HCT116 (cell line): Measurements from ENCODE around the gene CD9. TPM values are rescaled to one million over a fixed set of nuclear protein-coding genes. Genes with fewer than 3 reads are reported as not detected.

Source experiments
- ATAC-seq: fragments of 200-7000 bp; cut with Tn5 transposase; 2 replicates; pipeline ENCODE4 v1.9.1; 2020; ENCODE audit warnings: mild to moderate bottlenecking, moderate library complexity
- BruUV-seq: library from RNA; stranded (reverse); fragments of 400-500 nt; replicated peaks from 2 replicates; lab custom pipeline; 2021; lab: Mats Ljungman, UMichigan
- CTCF ChIA-PET: fragments of 300-600 bp; sonication (Branson Sonifier 250); formaldehyde crosslinking; loops from one replicate; lab custom pipeline; 2021; ENCODE audit warnings: antibody characterized with exemption; lab: Charles Lee
- POLR2A ChIA-PET: fragments of 300-600, 350-600 bp; sonication (Branson Sonifier 250); formaldehyde crosslinking; loops from one replicate; lab custom pipeline; 2021; ENCODE audit warnings: antibody characterized with exemption; lab: Charles Lee
- RAD21 ChIA-PET, 2 experiments: fragments of 300-600 bp; sonication (Branson Sonifier 250); formaldehyde crosslinking; loops; one replicate each; lab custom pipeline; 2023; ENCODE audit warnings: low total read pairs in 2 of 2; ENCODE audit not compliant: uncharacterized antibody in 2 of 2, unreplicated experiment in 2 of 2, low non-redundant PET in 1 of 2; lab: Charles Lee
- DNase-seq: peaks from one replicate; pipeline ENCODE4 v3.0.0-alpha.2; 2010; ENCODE audit warnings: low read depth, low spot score
- H2AFZ ChIP-seq: fragments of 200-600 bp; shearing (Covaris generic), sonication (generic); 2 replicates; pipeline ENCODE4 v1.6.1; 2017; ENCODE audit warnings: low read depth, mixed run types, mixed read lengths, antibody characterized with exemption, low read length; ENCODE audit not compliant: poor library complexity, severe bottlenecking
- H3K27ac ChIP-seq: 2 replicates; pipeline ENCODE4 v1.5.1; 2012; ENCODE audit warnings: low read depth, low read length
- H3K27me3 ChIP-seq: fragments of 200-600 bp; sonication (generic); 2 replicates; pipeline ENCODE4 v1.6.1; 2016; ENCODE audit warnings: mixed run types, low read length, mixed read lengths; ENCODE audit not compliant: insufficient read depth
- H3K36me3 ChIP-seq, 2 experiments: fragments of 200-500 bp in 1 of 2; fragments of 200-600 bp in 1 of 2; sonication (Bioruptor generic) in 1 of 2; sonication (generic) in 1 of 2; 2 replicates each; pipeline versions ENCODE4 v1.5.1 to v1.6.1; 2014 to 2016; ENCODE audit warnings: low read length in 2 of 2, inconsistent platforms in 1 of 2, mixed read lengths in 1 of 2, mixed run types in 1 of 2; ENCODE audit not compliant: insufficient read depth in 2 of 2, control insufficient read depth in 1 of 2
- H3K4me1 ChIP-seq, 2 experiments: fragments of 200-600 bp in 1 of 2; sonication (generic) in 1 of 2; 2 replicates each; pipeline versions ENCODE4 v1.5.1 to v1.6.1; 2012 to 2017; ENCODE audit warnings: low read length in 2 of 2, inconsistent platforms in 1 of 2, mild to moderate bottlenecking in 1 of 2, mixed read lengths in 1 of 2, mixed run types in 1 of 2, moderate library complexity in 1 of 2; ENCODE audit not compliant: insufficient read depth in 2 of 2, control insufficient read depth in 1 of 2
- H3K4me2 ChIP-seq: fragments of 200-600 bp; sonication (generic); 2 replicates; pipeline ENCODE4 v1.6.1; 2017; ENCODE audit warnings: mixed run types, low read length, mixed read lengths
- H3K4me3 ChIP-seq, 2 experiments: fragments of 200-600 bp in 1 of 2; sonication (generic) in 1 of 2; replicated peaks in 1 of 2; 2 replicates each; pipeline ENCODE4 v1.5.1; 2011 to 2016; ENCODE audit warnings: low read length in 2 of 2, control low read depth in 1 of 2, low read depth in 1 of 2, mild to moderate bottlenecking in 1 of 2, mixed read lengths in 1 of 2, mixed run types in 1 of 2
- H3K79me2 ChIP-seq: fragments of 200-600 bp; sonication (generic); 2 replicates; pipeline ENCODE4 v1.6.1; 2017; ENCODE audit warnings: mild to moderate bottlenecking, mixed run types, low read length, moderate library complexity, mixed read lengths; ENCODE audit not compliant: insufficient read depth
- H3K9ac ChIP-seq: fragments of 200-600 bp; sonication (generic); 2 replicates; pipeline ENCODE4 v1.6.1; 2016; ENCODE audit warnings: low read length, mixed read lengths
- H3K9me2 ChIP-seq: fragments of 200-600 bp; sonication (generic), shearing (Covaris generic); 2 replicates; pipeline ENCODE4 v1.6.1; 2017; ENCODE audit warnings: mixed run types, mild to moderate bottlenecking, moderate library complexity; ENCODE audit not compliant: insufficient read depth
- H3K9me3 ChIP-seq, 2 experiments: fragments of 200-500 bp in 1 of 2; fragments of 200-600 bp in 1 of 2; sonication (Bioruptor generic) in 1 of 2; sonication (generic) in 1 of 2; 2 replicates each; pipeline ENCODE4 v1.6.1; 2014 to 2017; ENCODE audit warnings: low read length in 2 of 2, mixed read lengths in 2 of 2, inconsistent platforms in 1 of 2, low read depth in 1 of 2, mild to moderate bottlenecking in 1 of 2, mixed run types in 1 of 2, moderate library complexity in 1 of 2; ENCODE audit not compliant: control insufficient read depth in 1 of 2, insufficient read depth in 1 of 2
- H4K20me1 ChIP-seq: fragments of 200-600 bp; sonication (generic), shearing (Covaris generic); 2 replicates; pipeline ENCODE4 v1.6.1; 2017; ENCODE audit warnings: mixed run types, mild to moderate bottlenecking, moderate library complexity; ENCODE audit not compliant: insufficient read depth
- CBX3 ChIP-seq: IDR thresholded peaks from 2 replicates; pipeline ENCODE4 v1.6.1; 2012; ENCODE audit warnings: low read depth
- CEBPB ChIP-seq: IDR thresholded peaks from 2 replicates; pipeline ENCODE4 v1.6.1; 2012; ENCODE audit warnings: low read depth
- ELF1 ChIP-seq: IDR thresholded peaks from 2 replicates; pipeline ENCODE4 v1.6.1; 2012; ENCODE audit warnings: low read depth, borderline replicate concordance
- EZH2 ChIP-seq: fragments of 200-600 bp; sonication (generic); IDR thresholded peaks from 2 replicates; pipeline ENCODE4 v1.6.1; 2017; ENCODE audit warnings: antibody characterized with exemption, mixed run types
- EZH2phosphoT487 ChIP-seq: fragments of 200-600 bp; IDR thresholded peaks from 2 replicates; pipeline ENCODE4 v1.6.1; 2018; ENCODE audit warnings: antibody characterized with exemption, borderline replicate concordance
- FOSL1 ChIP-seq: IDR thresholded peaks from 2 replicates; pipeline ENCODE4 v1.6.1; 2012; ENCODE audit warnings: low read depth
- MAX ChIP-seq: IDR thresholded peaks from 2 replicates; pipeline ENCODE4 v1.6.1; 2012
- POLR2A ChIP-seq: IDR thresholded peaks from 2 replicates; pipeline ENCODE4 v1.7.0; 2011; ENCODE audit warnings: borderline replicate concordance; ENCODE audit not compliant: insufficient read depth, insufficient read length; ENCODE audit errors: extremely low read depth
- POLR2AphosphoS5 ChIP-seq: IDR thresholded peaks from 2 replicates; pipeline ENCODE4 v1.6.1; 2011; ENCODE audit warnings: mild to moderate bottlenecking, low read depth, low read length, moderate library complexity
- RAD21 ChIP-seq: IDR thresholded peaks from 2 replicates; pipeline ENCODE4 v1.6.1; 2012; ENCODE audit warnings: low read depth, mild to moderate bottlenecking
- SIN3A ChIP-seq: IDR thresholded peaks from 2 replicates; pipeline ENCODE4 v1.6.1; 2012; ENCODE audit warnings: low read depth
- SP1 ChIP-seq: IDR thresholded peaks from 2 replicates; pipeline ENCODE4 v1.6.1; 2012; ENCODE audit warnings: low read depth
- ZFX ChIP-seq: fragments of 450-650 bp; IDR thresholded peaks from 2 replicates; pipeline ENCODE4 v1.6.1; 2017
- ZNF274 ChIP-seq: fragments of 200-500 bp; sonication (Bioruptor generic); IDR thresholded peaks from 2 replicates; pipeline ENCODE4 v1.6.1; 2014; ENCODE audit warnings: mild to moderate bottlenecking, low read depth, low read length, inconsistent platforms
- intact Hi-C: fragments of 100-400 bp; cut with micrococcal nuclease; formaldehyde crosslinking; loops from 2 replicates; pipeline ENCODE4 v1.10.0; 2022
- total RNA-seq: library from RNA; stranded (reverse); gene quantifications from one replicate; pipeline ENCODE4 v1.2.1, GENCODE V29; 2021; ENCODE audit not compliant: unreplicated experiment
- TF ChIP-seq, protein P1 (sequence below), 3 experiments: fragments of 200-600 bp in 1 of 3; sonication (generic) in 1 of 3; IDR thresholded peaks in 2 of 3; conservative IDR thresholded peaks in 1 of 3; 2 replicates each; pipeline ENCODE4 v1.5.1; 2012 to 2017; ENCODE audit warnings: low read depth in 2 of 3, low read length in 2 of 3, antibody characterized with exemption in 1 of 3, borderline replicate concordance in 1 of 3, control low read depth in 1 of 3, mild to moderate bottlenecking in 1 of 3, mixed read lengths in 1 of 3, mixed run types in 1 of 3, moderate library complexity in 1 of 3; ENCODE audit not compliant: insufficient read depth in 1 of 3
- TF ChIP-seq, protein P2 (sequence below): IDR thresholded peaks from 2 replicates; pipeline ENCODE4 v1.6.1; 2011; ENCODE audit warnings: mild to moderate bottlenecking, low read length, moderate library complexity; ENCODE audit not compliant: insufficient replicate concordance; ENCODE audit errors: extremely low read depth

Gene CD9
- total RNA-seq, 1 experiment from 2014 or later, result 182 TPM

GRCh38 chr12:6238875-6239274, 38.7 kb downstream of the CD9 start:
- BruUV-seq, result no TSS peak
- CTCF ChIA-PET, result no interaction called here

More at GRCh38 chr12:6238875-6239274, 38.7 kb downstream of the CD9 start:
- H3K27ac ChIP-seq, result no peak overlapping the region
- no peak overlapping the region for H3K4me3 ChIP-seq
- DNase-seq (no peak), ATAC-seq (no peak)
- intact Hi-C loops, result no loop called here
- POLR2A ChIA-PET, result no interaction called here
- H3K4me1 ChIP-seq, result peaks cover 9 to 11% of the 10 kb centered on the region in 2 experiments; a peak in 3 of 4 replicates
- TF ChIP-seq CBX3, result no peak
- TF ChIP-seq SP1, result no peak
- TF ChIP-seq, protein P1, sequence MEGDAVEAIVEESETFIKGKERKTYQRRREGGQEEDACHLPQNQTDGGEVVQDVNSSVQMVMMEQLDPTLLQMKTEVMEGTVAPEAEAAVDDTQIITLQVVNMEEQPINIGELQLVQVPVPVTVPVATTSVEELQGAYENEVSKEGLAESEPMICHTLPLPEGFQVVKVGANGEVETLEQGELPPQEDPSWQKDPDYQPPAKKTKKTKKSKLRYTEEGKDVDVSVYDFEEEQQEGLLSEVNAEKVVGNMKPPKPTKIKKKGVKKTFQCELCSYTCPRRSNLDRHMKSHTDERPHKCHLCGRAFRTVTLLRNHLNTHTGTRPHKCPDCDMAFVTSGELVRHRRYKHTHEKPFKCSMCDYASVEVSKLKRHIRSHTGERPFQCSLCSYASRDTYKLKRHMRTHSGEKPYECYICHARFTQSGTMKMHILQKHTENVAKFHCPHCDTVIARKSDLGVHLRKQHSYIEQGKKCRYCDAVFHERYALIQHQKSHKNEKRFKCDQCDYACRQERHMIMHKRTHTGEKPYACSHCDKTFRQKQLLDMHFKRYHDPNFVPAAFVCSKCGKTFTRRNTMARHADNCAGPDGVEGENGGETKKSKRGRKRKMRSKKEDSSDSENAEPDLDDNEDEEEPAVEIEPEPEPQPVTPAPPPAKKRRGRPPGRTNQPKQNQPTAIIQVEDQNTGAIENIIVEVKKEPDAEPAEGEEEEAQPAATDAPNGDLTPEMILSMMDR (IDR thresholded peaks at IDR 0.05 in 2 of 3, conservative IDR thresholded peaks at IDR 0.05 in 1 of 3; ENCODE audit: borderline replicate concordance in 1 of 3, insufficient read depth in 1 of 3, low read depth in 2 of 3, low read length in 2 of 3), result no peak
- TF ChIP-seq ELF1, result no peak
- TF ChIP-seq RAD21, result no peak
- TF ChIP-seq CEBPB, result no peak
- TF ChIP-seq ZFX, result no peak
- TF ChIP-seq POLR2A, result no peak
- TF ChIP-seq, protein P2, sequence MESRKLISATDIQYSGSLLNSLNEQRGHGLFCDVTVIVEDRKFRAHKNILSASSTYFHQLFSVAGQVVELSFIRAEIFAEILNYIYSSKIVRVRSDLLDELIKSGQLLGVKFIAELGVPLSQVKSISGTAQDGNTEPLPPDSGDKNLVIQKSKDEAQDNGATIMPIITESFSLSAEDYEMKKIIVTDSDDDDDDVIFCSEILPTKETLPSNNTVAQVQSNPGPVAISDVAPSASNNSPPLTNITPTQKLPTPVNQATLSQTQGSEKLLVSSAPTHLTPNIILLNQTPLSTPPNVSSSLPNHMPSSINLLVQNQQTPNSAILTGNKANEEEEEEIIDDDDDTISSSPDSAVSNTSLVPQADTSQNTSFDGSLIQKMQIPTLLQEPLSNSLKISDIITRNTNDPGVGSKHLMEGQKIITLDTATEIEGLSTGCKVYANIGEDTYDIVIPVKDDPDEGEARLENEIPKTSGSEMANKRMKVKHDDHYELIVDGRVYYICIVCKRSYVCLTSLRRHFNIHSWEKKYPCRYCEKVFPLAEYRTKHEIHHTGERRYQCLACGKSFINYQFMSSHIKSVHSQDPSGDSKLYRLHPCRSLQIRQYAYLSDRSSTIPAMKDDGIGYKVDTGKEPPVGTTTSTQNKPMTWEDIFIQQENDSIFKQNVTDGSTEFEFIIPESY, result no peak
- TF ChIP-seq ZNF274, result no peak
- no peak for TF ChIP-seq EZH2
- TF ChIP-seq MAX, result no peak
- no peak for TF ChIP-seq SIN3A
- no peak for TF ChIP-seq EZH2phosphoT487
- no peak for TF ChIP-seq POLR2AphosphoS5
- no peak for TF ChIP-seq FOSL1
- no peaks in the 10 kb centered on the region for H4K20me1 ChIP-seq
- H2AFZ ChIP-seq, result no peak overlapping the region
- peaks cover 29 to 35% of the 10 kb centered on the region in 2 experiments for H3K36me3 ChIP-seq
- H3K79me2 ChIP-seq, result no peaks in the 10 kb centered on the region
- H3K9ac ChIP-seq, result no peak overlapping the region
- no peaks in the 10 kb centered on the region for H3K27me3 ChIP-seq
- H3K4me2 ChIP-seq, result no peak overlapping the region
- H3K9me2 ChIP-seq, result no peaks in the 10 kb centered on the region
- H3K9me3 ChIP-seq, result no peaks in the 10 kb centered on the region
- RAD21 ChIA-PET, result no interaction called here
